GM12878 (cell line): ENCODE data around the gene ELAVL3. TPM values are rescaled to one million over a fixed set of nuclear protein-coding genes. Genes with fewer than 3 reads are reported as not detected.

ENCODE experiments used
- ATAC-seq: fragments of 200-7000 bp; cut with Tn5 transposase; 3 replicates; pipeline ENCODE4 v1.9.1; 2020; ENCODE audit warnings: mild to moderate bottlenecking, moderate library complexity
- BruUV-seq: library from RNA; stranded (reverse); fragments of 400-500 nt; replicated peaks from 2 replicates; lab custom pipeline; 2021; lab: Mats Ljungman, UMichigan
- CTCF ChIA-PET: fragments of 300-600 bp; sonication (Branson Sonifier 250); formaldehyde crosslinking; extraction: SDS; loops from one replicate; lab custom pipeline; 2021; ENCODE audit warnings: inconsistent platforms; lab: Yijun Ruan, JAX
- POLR2A ChIA-PET: fragments of 350-600 bp; formaldehyde crosslinking; extraction: SDS; loops from one replicate; lab custom pipeline; 2021; ENCODE audit warnings: inconsistent platforms; lab: Charles Lee
- RAD21 ChIA-PET: fragments of 300-600 bp; sonication (Branson Sonifier 250); formaldehyde crosslinking; loops from one replicate; lab custom pipeline; 2023; ENCODE audit warnings: antibody characterized with exemption; ENCODE audit not compliant: unreplicated experiment; lab: Charles Lee
- SMC1A ChIA-PET: fragments of 300-600 bp; sonication (Branson Sonifier 250); formaldehyde crosslinking; loops from one replicate; lab custom pipeline; 2023; ENCODE audit not compliant: unreplicated experiment, uncharacterized antibody; lab: Charles Lee
- DNase-seq: peaks from one replicate; pipeline ENCODE4 v3.0.0-alpha.2; 2011; ENCODE audit warnings: low read depth, low spot score
- FAIRE-seq: peaks from 3 replicates; lab custom pipeline; 2011; peaks lifted over from hg19 to GRCh38; lab: Jason Lieb, UNC
- H2AFZ ChIP-seq: 2 replicates; pipeline ENCODE4 v1.6.0; 2011; ENCODE audit warnings: low read depth, low read length, control low read depth; ENCODE audit not compliant: control insufficient read depth
- H3K27ac ChIP-seq: 2 replicates; pipeline ENCODE4 v1.5.1; 2011; ENCODE audit warnings: control low read depth; ENCODE audit not compliant: control insufficient read depth, insufficient read depth
- H3K27me3 ChIP-seq, 2 experiments: replicated peaks in 1 of 2; 2 replicates each; pipeline versions ENCODE4 v1.6.0 to v1.6.1; 2011; ENCODE audit warnings: low read length in 1 of 2; ENCODE audit not compliant: control insufficient read depth in 2 of 2, insufficient read depth in 2 of 2
- H3K36me3 ChIP-seq, 2 experiments: 2 replicates each; pipeline ENCODE4 v1.5.1; 2011; ENCODE audit warnings: low read length in 1 of 2; ENCODE audit not compliant: control insufficient read depth in 2 of 2, insufficient read depth in 2 of 2
- H3K4me1 ChIP-seq: 2 replicates; pipeline ENCODE4 v1.6.1; 2011; ENCODE audit warnings: mild to moderate bottlenecking, low read length, moderate library complexity, mixed read lengths; ENCODE audit not compliant: control insufficient read depth, insufficient read depth
- H3K4me2 ChIP-seq: 2 replicates; pipeline ENCODE4 v1.6.0; 2011; ENCODE audit warnings: control low read depth; ENCODE audit not compliant: control insufficient read depth, insufficient read depth
- H3K4me3 ChIP-seq: fragments of 200-600 bp; sonication (generic); 2 replicates; pipeline ENCODE4 v1.5.1; 2016
- H3K79me2 ChIP-seq: 2 replicates; pipeline ENCODE4 v1.6.0; 2011; ENCODE audit warnings: low read length; ENCODE audit not compliant: control insufficient read depth, insufficient read depth
- H3K9ac ChIP-seq: 2 replicates; pipeline ENCODE4 v1.8.0; 2011; ENCODE audit warnings: low read length, control low read depth, mixed read lengths; ENCODE audit not compliant: control insufficient read depth, insufficient read depth
- H3K9me3 ChIP-seq: replicated peaks from 3 replicates; pipeline ENCODE4 v1.5.1; 2011; ENCODE audit warnings: mild to moderate bottlenecking, low read length; ENCODE audit not compliant: control insufficient read depth, insufficient read depth
- H4K20me1 ChIP-seq: 2 replicates; pipeline ENCODE4 v1.6.0; 2011; ENCODE audit not compliant: control insufficient read depth, insufficient read depth
- FOXK2 ChIP-seq: fragments of 450-650 bp; IDR thresholded peaks from 2 replicates; pipeline ENCODE4 v1.6.1; 2017; ENCODE audit warnings: mild to moderate bottlenecking, moderate library complexity
- IRF5 ChIP-seq: fragments of 450-650 bp; IDR thresholded peaks from 2 replicates; pipeline ENCODE4 v1.6.1; 2017; ENCODE audit warnings: borderline replicate concordance
- NFIC ChIP-seq: IDR thresholded peaks from 2 replicates; pipeline ENCODE4 v1.6.1; 2012; ENCODE audit warnings: low read depth, mild to moderate bottlenecking, inconsistent platforms, low read length, moderate library complexity
- RAD21 ChIP-seq: IDR thresholded peaks from 2 replicates; pipeline ENCODE4 v1.6.1; 2011; ENCODE audit warnings: mild to moderate bottlenecking, low read depth, low read length, moderate library complexity; ENCODE audit not compliant: insufficient read depth
- RAD51 ChIP-seq: fragments of 450-650 bp; IDR thresholded peaks from 2 replicates; pipeline ENCODE4 v1.6.1; 2016; ENCODE audit warnings: moderate library complexity, mild to moderate bottlenecking, inconsistent platforms
- SPI1 ChIP-seq: IDR thresholded peaks from 2 replicates; pipeline ENCODE4 v1.6.1; 2011; ENCODE audit warnings: low read depth, mild to moderate bottlenecking, low read length, moderate library complexity, borderline replicate concordance; ENCODE audit not compliant: insufficient read depth
- USF2 ChIP-seq: IDR thresholded peaks from 2 replicates; pipeline ENCODE4 v1.6.1; 2011; ENCODE audit warnings: low read depth, low read length, improper control_type of control experiment, borderline replicate concordance
- WGBS: methylation state at CpG from one replicate; pipeline ENCODE4 v1.1.6; 2016; ENCODE audit warnings: low lambda C conversion rate; ENCODE audit not compliant: insufficient replicate concordance, insufficient coverage; ENCODE audit errors: missing lambda C conversion rate; 5-methylcytosine and 5-hydroxymethylcytosine counted together
- in situ Hi-C: fragments of 300-500 bp; cut with MboI; formaldehyde crosslinking; loops from 9 replicates; pipeline ENCODE4 v1.14.3; 2018; ENCODE audit warnings: mixed read lengths
- intact Hi-C: fragments of 100-400 bp; cut with micrococcal nuclease; formaldehyde crosslinking; loops from one replicate; pipeline ENCODE4 v1.14.2; 2022; ENCODE audit not compliant: unreplicated experiment
- polyA plus RNA-seq, 11 experiments: library from polyadenylated mRNA; depleted of rRNA in 4 of 11; unstranded in 6 of 11; stranded (reverse) in 5 of 11; fragments of >200 nt; fragmentation: Nextera tagmentation in 4 of 11; fragmentation: Illumina TruSeq in 1 of 11; extraction: Ambion mirVana in 4 of 11; extraction: Trizol in 1 of 11; gene quantifications; 1 replicate in 1 of 11; 2 replicates in 10 of 11; pipeline versions ENCODE4 v1.2.1 to v1.2.3, GENCODE V29; 2011 to 2016; ENCODE audit warnings: inconsistent platforms in 2 of 11, missing spikeins in 2 of 11, low read depth in 1 of 11
- total RNA-seq, 4 experiments: library from RNA; depleted of rRNA in 3 of 4; stranded (reverse); fragments of >200 nt in 3 of 4; fragmentation: Illumina TruSeq in 1 of 4; extraction: Trizol in 1 of 4; gene quantifications; 2 replicates each; pipeline versions ENCODE4 v1.2.1 to v1.2.3, GENCODE V29; 2013 to 2021

The ELAVL3 gene
- total and polyA plus RNA-seq, 10 of the 15 experiments (the other 5 are each of a cell fraction or from before 2014, with no cell fraction given) = under 0.01 to 0.05 (median 0.01) TPM; not detected in 7

GRCh38 chr19:11499220-11499726 lies 18.4 kb upstream of the ELAVL3 start:
- intact Hi-C loops (no loop called here), in situ Hi-C loops (loop anchor here (5.0 kb wide), 1 partner anchor 88 kb away; no protein-coding TSS in a partner anchor)
- Histone ChIP-seq H2AFZ (no peak overlapping the region), H3K9me3 (no peaks in the 10 kb centered on the region), H4K20me1 (no peaks in the 10 kb centered on the region), H3K4me1 (no peaks in the 10 kb centered on the region), H3K79me2 (no peaks in the 10 kb centered on the region), H3K4me2 (no peak overlapping the region), H3K36me3 (peaks cover under 1 to 6% of the 10 kb centered on the region in 2 experiments; a peak in 3 of 4 replicates), H3K9ac (no peak overlapping the region), H3K27me3 (no peaks in the 10 kb centered on the region), H3K4me3 (no peak overlapping the region), H3K27ac (no peak overlapping the region)
- BruUV-seq = no TSS peak
- ChIA-PET POLR2A (no interaction called here), CTCF (interaction anchor here (1.1 kb wide), 1 partner anchor 13 kb away, joined by 4 read pairs; no protein-coding TSS in a partner anchor), RAD21 (no interaction called here), SMC1A (no interaction called here)
- DNase-seq (no peak), ATAC-seq (no peak), FAIRE-seq (no peak)
- no peak for TF ChIP-seq SPI1
- no peak for TF ChIP-seq USF2
- no peak for TF ChIP-seq RAD21
- TF ChIP-seq IRF5 = no peak
- TF ChIP-seq NFIC = no peak
- TF ChIP-seq RAD51 = no peak
- no peak for TF ChIP-seq FOXK2
- WGBS = 78% methylated on average over 6 of the region's 6 CpGs
